HS-5 (cell line): Measurements from ENCODE around the gene PPFIBP2.

Experiments
- DNase-seq: peaks from one replicate; pipeline ENCODE4 v3.0.0-alpha.2; 2012; ENCODE audit warnings: low read depth

Gene PPFIBP2

DNA sequence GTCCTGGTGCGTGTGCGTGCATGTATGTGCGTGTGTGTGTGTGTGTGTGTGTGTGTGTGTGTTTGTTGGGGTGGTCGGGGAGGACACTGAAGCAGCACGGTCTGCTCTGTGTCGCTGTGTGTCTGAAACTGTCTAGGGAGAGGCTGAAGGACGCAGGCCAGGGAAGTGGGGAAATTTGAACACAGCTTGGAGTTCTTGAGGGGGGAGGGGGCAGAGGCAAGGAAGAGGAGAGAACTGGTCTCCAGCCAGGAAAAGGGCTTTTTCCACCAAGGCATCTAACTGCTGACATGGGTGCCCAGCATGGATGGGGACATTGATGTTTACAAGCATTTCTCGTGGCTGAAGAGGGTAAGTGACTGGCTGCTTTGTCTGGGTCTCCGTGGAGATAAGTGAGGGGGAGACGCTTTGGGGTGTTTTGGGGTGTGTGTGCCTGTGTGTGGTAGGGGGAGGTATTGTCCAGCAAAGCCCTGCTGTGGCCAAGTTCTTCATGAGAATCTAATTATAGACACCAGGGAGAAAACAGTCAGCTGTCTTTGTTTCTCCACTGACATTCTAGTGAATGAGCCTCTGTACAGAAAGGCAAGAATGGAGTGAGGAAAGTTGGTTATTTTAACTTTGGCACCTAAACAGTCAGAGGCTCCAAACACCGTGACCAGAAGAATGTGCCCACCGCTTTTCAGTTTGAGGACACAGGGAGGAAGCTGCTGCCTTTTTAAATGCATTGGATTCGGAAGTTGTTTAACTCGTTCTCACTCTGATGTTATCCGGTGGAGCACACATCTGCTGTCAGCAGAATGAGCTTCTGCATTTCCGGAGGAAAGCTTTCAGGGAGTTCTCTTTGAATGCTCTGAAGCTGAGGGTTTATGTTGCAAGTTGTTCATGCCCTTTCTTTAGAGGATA is 63.7 kb downstream of the PPFIBP2 start:
- no peak for DNase-seq

GRCh38 chr11:7578276-7578955 is 64.6 kb downstream of the PPFIBP2 start:
- DNase-seq = no peak

DNA sequence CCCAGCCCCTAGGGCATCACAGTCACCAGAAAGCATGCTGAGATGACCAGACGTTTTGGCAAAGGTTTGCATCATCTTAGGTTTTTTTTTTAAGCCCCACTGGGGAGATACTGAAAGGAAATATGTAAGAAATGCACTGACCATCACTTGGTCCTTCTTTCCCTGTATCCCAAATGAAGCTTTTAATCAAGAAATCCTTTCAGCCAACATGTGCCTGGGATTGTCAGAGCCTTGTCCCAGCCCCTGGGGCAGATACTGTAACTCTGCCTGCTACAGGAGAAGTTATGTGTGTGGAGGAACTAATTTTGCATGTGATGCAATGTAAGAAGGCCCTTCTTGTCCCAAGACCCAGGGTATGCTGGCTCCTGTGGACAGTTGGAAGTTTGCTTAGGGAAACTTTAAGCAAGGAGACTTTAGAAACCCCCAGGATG is 65.6 kb downstream of the PPFIBP2 start:
- no peak for DNase-seq

DNA sequence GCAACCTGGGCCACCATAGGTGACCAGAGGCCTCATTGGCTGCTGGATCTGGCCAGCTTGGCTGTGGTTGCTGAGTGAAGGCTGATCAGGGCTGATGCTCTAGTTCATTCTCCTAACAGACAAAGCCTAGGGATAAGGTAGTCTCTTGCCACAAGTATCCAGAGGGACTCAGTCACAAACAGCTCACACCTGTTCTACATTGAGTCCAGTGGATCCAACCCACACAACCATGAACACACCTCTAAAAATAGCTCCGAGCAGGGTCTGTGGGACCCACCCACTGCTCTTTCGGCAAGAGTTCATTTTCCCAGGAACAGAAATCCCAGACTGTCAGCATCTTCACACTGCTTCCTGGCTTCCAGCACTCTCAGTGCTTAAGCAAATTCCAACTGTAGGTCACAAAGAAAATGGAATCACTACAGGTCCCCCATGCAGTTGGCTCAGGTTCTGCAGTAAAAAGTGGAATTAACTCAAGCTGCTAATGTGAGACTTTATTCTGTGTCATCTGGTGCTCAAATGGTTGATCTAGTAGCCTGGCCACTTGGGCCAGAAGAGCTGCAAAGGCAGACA is 67.3 kb downstream of the PPFIBP2 start:
- no peak for DNase-seq

GRCh38 chr11:7582338-7582985 is 68.7 kb downstream of the PPFIBP2 start:
- no peak for DNase-seq

DNA sequence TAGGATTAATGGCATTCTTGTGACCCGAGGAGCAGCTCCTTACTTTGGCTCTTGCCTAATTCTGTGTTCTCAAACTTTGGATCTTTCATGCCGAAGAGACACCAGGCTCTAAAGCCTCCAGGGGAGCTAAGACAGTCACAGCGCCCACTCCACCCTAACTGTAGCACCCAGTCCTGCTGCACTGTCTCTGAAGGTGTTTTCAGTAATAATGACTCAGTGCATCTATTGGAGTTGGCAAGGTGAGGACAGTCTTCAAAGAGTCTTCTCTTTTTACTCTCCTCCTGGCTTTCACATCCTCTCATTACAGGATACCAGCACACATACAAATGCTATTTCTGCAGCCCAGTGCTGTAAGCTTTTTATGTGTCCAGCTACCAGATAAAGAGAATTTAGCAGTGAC is 69.4 kb downstream of the PPFIBP2 start:
- DNase-seq = no peak

DNA sequence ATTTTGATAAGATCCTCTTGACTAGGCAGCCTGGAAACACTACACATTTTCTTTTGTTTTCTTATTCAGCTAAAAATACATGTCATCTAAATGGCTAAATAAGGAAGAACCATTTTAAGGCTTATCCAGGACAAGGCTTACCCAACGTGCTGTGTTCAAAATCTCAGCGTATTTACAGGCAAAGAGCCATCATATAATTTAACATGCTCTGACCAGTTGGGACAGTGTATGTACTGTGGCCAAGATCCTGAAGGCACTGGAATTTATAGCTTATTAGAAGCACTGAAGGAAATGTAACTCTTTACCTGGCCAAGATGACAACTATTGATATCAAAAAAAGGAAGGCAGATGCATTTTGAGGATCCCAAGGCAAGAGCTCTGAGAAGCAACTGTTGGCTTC is 71.1 kb downstream of the PPFIBP2 start:
- DNase-seq = no peak

DNA sequence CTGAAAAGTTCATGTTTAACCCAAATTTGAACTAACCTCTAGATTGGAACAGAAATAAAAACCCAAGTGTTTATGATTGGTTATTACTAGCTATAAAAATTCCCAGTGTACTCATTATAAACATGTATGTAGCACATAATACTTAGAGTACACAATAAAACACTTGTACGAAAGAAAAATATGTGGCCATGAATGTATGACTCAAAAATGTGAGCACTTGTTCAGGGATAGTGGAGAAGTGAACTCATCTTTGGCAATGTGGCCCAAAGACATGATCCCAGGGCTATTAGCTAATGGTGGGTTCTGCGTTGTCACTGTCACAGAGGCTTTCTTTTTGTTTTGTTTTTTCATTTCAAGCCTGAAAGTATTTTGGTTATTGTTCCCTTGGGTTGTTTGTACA is 72.0 kb downstream of the PPFIBP2 start:
- DNase-seq = no peak

DNA sequence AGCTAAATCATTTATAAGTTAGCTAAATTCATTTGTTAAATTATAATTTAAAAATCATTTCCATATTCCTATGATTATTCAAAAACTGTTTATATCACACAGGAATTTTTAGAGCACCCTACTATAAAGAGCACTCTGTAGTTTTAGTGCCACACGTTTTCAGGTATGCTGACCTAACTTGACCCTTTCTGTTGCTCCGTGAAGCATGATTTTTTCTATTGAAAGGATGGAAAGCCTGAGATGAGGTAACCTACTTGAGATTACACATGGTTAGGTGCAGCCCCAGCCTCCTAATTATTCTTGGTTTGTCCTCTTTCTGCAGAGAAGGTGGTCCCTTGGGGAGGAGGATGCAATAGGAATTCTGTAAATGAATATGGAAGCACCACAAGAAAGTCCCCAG is 72.6 kb downstream of the PPFIBP2 start:
- DNase-seq = no peak

DNA sequence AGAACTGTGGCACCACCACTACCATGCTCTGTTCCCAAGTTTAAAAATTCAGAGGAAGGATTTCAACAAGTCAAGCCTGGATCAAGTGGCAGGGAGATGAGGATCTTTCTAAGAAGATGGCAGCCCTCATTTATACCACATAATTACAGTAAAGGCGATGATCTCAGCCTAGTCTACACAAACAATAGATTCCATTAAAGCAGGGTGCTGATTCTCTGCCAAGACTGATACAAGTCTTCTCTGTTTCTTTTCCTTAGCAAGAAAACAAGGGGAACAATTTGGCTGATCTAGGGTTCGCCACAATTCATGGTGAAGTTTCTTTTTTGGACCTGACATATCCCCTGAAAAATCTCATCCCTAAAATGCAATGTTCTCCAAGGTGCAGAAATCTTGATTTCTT is 73.9 kb downstream of the PPFIBP2 start:
- DNase-seq = no peak

- no peak for DNase-seq
Measured at GRCh38 chr11:7589861-7590260, 76.1 kb downstream of the PPFIBP2 start.

GRCh38 chr11:7590529-7590928 is 76.7 kb downstream of the PPFIBP2 start:
- no peak for DNase-seq

- no peak for DNase-seq
Measured at GRCh38 chr11:7591107-7591894, 77.5 kb downstream of the PPFIBP2 start.

GRCh38 chr11:7591987-7592386 is 78.2 kb downstream of the PPFIBP2 start:
- no peak for DNase-seq

GRCh38 chr11:7592711-7593110 is 78.9 kb downstream of the PPFIBP2 start:
- peak; percentile 58 for DNase-seq

DNA sequence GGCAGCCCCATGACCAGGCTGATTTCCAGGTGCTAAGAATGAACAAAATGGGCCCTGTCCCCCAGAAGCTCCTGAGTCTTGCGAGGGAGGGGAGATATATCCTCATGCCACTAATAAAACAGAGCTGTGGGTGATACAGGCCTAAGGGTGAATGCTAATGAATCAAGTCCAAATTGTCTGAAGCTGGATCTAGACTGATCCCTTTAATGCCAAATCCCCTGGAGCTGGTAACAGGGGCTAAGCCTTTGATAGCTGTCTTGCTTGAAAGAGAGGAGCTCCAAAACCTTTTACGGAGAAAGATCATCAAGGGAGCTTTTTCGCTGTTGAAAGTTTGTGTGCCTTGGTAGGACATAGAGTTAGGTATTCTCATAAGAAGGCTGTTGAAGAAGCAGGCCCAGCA is 79.7 kb downstream of the PPFIBP2 start:
- DNase-seq = no peak

GRCh38 chr11:7595016-7595866 is 81.4 kb downstream of the PPFIBP2 start:
- no peak for DNase-seq

DNA sequence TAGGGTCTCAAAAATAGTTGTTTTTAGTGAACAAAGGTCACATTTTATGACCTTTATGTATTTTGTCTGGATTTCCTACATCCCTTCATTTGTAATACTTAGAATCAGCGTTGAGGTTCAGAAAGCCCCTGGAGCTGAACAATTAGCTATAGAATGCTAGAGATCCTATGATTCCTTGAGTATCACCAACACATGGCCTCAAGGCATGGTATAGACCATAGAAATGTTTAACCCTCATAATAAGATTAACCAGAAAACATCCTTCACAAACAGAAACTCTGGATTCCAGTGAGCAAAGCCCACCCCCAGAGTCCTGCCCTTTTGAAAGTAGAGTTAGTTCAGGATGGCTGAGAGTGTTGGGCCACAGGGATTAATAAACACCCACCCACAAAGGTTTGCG is 82.2 kb downstream of the PPFIBP2 start:
- no peak for DNase-seq

- no peak for DNase-seq
Measured at GRCh38 chr11:7596975-7597391, 83.2 kb downstream of the PPFIBP2 start.

DNA sequence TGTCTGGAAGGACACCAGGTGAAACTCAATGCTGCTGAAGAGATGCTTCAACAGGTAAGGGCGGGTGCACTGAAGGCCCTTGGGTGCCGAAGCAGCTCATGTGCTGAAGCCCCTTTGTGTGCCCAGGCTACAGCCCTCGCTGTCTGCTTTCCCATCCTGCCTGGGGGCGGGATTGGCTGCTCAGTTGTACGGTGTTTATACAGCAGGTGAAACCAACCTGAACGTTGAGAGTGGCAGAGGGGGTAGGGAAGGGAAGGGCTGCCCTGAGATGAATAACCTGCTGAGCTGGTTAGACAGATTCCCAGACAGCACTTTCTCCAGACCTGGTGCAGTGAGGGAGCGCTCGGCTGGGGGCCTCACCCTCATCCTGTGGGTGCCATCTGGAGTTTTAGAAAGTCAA is 83.8 kb downstream of the PPFIBP2 start:
- DNase-seq = no peak

GRCh38 chr11:7599209-7599608 is 85.4 kb downstream of the PPFIBP2 start:
- no peak for DNase-seq
